Lung microvascular endothelial cell (primary cell): ENCODE results near the gene VKORC1L1. TPM values are rescaled to one million over a fixed set of nuclear protein-coding genes. Genes with fewer than 3 reads are reported as not detected.
A peak's percentile ranks its signal among the peaks of the same experiment; 100 is the strongest.
"Not testable (repeated sequence)": the region's sequence is repeated elsewhere in the genome, so short reads cannot be mapped to it uniquely, and the experiment has no call there.

ENCODE experiments used
- DNase-seq, 2 donors: peaks; one replicate each; pipeline versions ENCODE4 v3.0.0 to v3.0.0-alpha.2; 2010; ENCODE audit warnings: low read depth in 2 of 2
- total RNA-seq: library from RNA; depleted of rRNA; stranded (reverse); fragments of >200 nt; gene quantifications from 2 replicates; pipeline ENCODE4 v1.2.1, GENCODE V29; 2014

Gene VKORC1L1
- total RNA-seq, 1 donor from 2014 or later: 35.5 TPM

- not testable (repeated sequence) for DNase-seq
These were observed 12.1 kb downstream of the VKORC1L1 start for GRCh38 chr7:65884983-65885382.

- DNase-seq: not testable (repeated sequence)
These were observed 12.7 kb downstream of the VKORC1L1 start for GRCh38 chr7:65885533-65885932.

GRCh38 chr7:65888434-65889156 lies 15.7 kb downstream of the VKORC1L1 start:
- DNase-seq: not testable (repeated sequence)

GRCh38 chr7:65889722-65890121 lies 16.8 kb downstream of the VKORC1L1 start:
- not testable (repeated sequence) for DNase-seq

GRCh38 chr7:65892161-65892560 lies 19.3 kb downstream of the VKORC1L1 start:
- no peak for DNase-seq

GRCh38 chr7:65892835-65893234 lies 20.0 kb downstream of the VKORC1L1 start:
- no peak for DNase-seq

GRCh38 chr7:65896279-65896870 lies 23.5 kb downstream of the VKORC1L1 start:
- peak in 1 of 2 donors; percentile 7 for DNase-seq

GRCh38 chr7:65897289-65897688 lies 24.4 kb downstream of the VKORC1L1 start:
- DNase-seq: not testable (repeated sequence)

GRCh38 chr7:65898677-65899447 lies 26.0 kb downstream of the VKORC1L1 start:
- DNase-seq: peak in 1 of 2 donors; percentile 25

GRCh38 chr7:65902306-65902705 lies 29.4 kb downstream of the VKORC1L1 start:
- DNase-seq: no peak

- DNase-seq: no peak
These were observed 34.8 kb downstream of the VKORC1L1 start for GRCh38 chr7:65907501-65908198.

GRCh38 chr7:65910237-65910636 lies 37.4 kb downstream of the VKORC1L1 start:
- no peak for DNase-seq

- DNase-seq: peak in 1 of 2 donors; percentile 59
These were observed 39.4 kb downstream of the VKORC1L1 start for GRCh38 chr7:65912237-65912636.

- no peak for DNase-seq
These were observed 43.2 kb downstream of the VKORC1L1 start for GRCh38 chr7:65915921-65916657.

- DNase-seq: no peak
These were observed 50.4 kb downstream of the VKORC1L1 start for GRCh38 chr7:65923316-65923715.

GRCh38 chr7:65924193-65924592 lies 51.3 kb downstream of the VKORC1L1 start:
- DNase-seq: no peak

- no peak for DNase-seq
These were observed 52.2 kb downstream of the VKORC1L1 start for GRCh38 chr7:65925040-65925439.

- no peak for DNase-seq
These were observed 53.7 kb downstream of the VKORC1L1 start for GRCh38 chr7:65926588-65926987.

- no peak for DNase-seq
These were observed 54.9 kb downstream of the VKORC1L1 start for GRCh38 chr7:65927489-65928448.

GRCh38 chr7:65931685-65932084 lies 58.8 kb downstream of the VKORC1L1 start:
- no peak for DNase-seq
